Thoracic aorta (tissue), 2 donors: Measurements from ENCODE around the gene TYK2. TPM values are rescaled to one million over a fixed set of nuclear protein-coding genes. Genes with fewer than 3 reads are reported as not detected.

Experiments used
- ATAC-seq: fragments of 150-250 bp; one replicate; pipeline ENCODE4 v1.8.0; 2017; ENCODE audit warnings: low read depth; ENCODE audit not compliant: insufficient number of reproducible peaks, low FRiP score
- DNase-seq: peaks from one replicate; pipeline ENCODE4 v3.0.0-alpha.2; 2020; ENCODE audit warnings: low spot score
- H3K27ac ChIP-seq, 2 donors: fragments of 200-600 bp; sonication (generic); 1 replicate in 1 of 2; 2 replicates in 1 of 2; pipeline ENCODE4 v1.5.1; 2016; ENCODE audit warnings: mild to moderate bottlenecking in 2 of 2, moderate library complexity in 2 of 2
- H3K27me3 ChIP-seq: fragments of 200-600 bp; sonication (generic); replicated peaks from 2 replicates; pipeline ENCODE4 v1.6.0; 2016; ENCODE audit warnings: mild to moderate bottlenecking; ENCODE audit not compliant: insufficient read depth
- H3K36me3 ChIP-seq: fragments of 200-600 bp; sonication (generic); one replicate; pipeline ENCODE4 v1.5.1; 2016
- H3K4me1 ChIP-seq, 2 donors: fragments of 200-600 bp; sonication (generic); 1 replicate in 1 of 2; 2 replicates in 1 of 2; pipeline versions ENCODE4 v1.5.1 to v1.6.0; 2016; ENCODE audit warnings: low read depth in 2 of 2, mild to moderate bottlenecking in 1 of 2; ENCODE audit not compliant: control insufficient read depth in 1 of 2
- H3K4me3 ChIP-seq: fragments of 200-600 bp; sonication (generic); 2 replicates; pipeline ENCODE4 v1.5.1; 2016; ENCODE audit warnings: mild to moderate bottlenecking
- H3K9me3 ChIP-seq: fragments of 200-600 bp; sonication (generic); 2 replicates; pipeline ENCODE4 v1.5.1; 2016
- CTCF ChIP-seq: fragments of 200-600 bp; sonication (generic); IDR thresholded peaks from one replicate; pipeline ENCODE4 v1.5.1; 2019; ENCODE audit warnings: antibody characterized with exemption
- total RNA-seq, 2 donors: library from RNA; depleted of rRNA; stranded (reverse); fragments of >200 nt; gene quantifications; one replicate each; pipeline versions ENCODE4 v1.1.0 to v1.2.3, GENCODE V29; 2016

The TYK2 gene
- total RNA-seq, 2 donors from 2014 or later = 79.3 to 96.7 TPM

GRCh38 chr19:10316229-10317044 lies 63.9 kb downstream of the TYK2 start:
- ATAC-seq (no peak), DNase-seq (no peak)
- H3K9me3 ChIP-seq = no peaks in the 10 kb centered on the region
- peaks cover 4 to 10% of the 10 kb centered on the region in 2 donors for H3K4me1 ChIP-seq
- peak overlapping the region in 1 of 2 donors; percentile 17 for H3K27ac ChIP-seq
- peaks cover 28% of the 10 kb centered on the region for H3K36me3 ChIP-seq
- TF ChIP-seq CTCF = no peak
- peak overlapping the region; percentile 96 for H3K4me3 ChIP-seq
- no peaks in the 10 kb centered on the region for H3K27me3 ChIP-seq

- Histone ChIP-seq H3K9me3 (no peaks in the 10 kb centered on the region), H3K27ac (peak within 1 kb of the TSS; percentile 17 to 33), H3K4me3 (peak within 1 kb of the TSS; percentile 96), H3K4me1 (peaks cover 4 to 10% of the 10 kb centered on the region in 2 donors), H3K27me3 (no peaks in the 10 kb centered on the region), H3K36me3 (peaks cover 23% of the 10 kb centered on the region)
- ATAC-seq (peak; percentile 68), DNase-seq (peak; percentile 54)
- no peak for TF ChIP-seq CTCF
Measured at GRCh38 chr19:10315335-10316214, 64.8 kb downstream of the TYK2 start, which contains the start of gene FDX2. FDX2 (minus strand) TSS chr19:10316015; CDS start chr19:10315996, 19 bp downstream.

- H3K9me3 ChIP-seq = no peaks in the 10 kb centered on the region
- peaks cover 8% of the 10 kb centered on the region for H3K36me3 ChIP-seq
- no peak for TF ChIP-seq CTCF
- H3K4me1 ChIP-seq = no peaks in the 10 kb centered on the region
- no peaks in the 10 kb centered on the region for H3K27me3 ChIP-seq
- no peak within 1 kb of the TSS for H3K4me3 ChIP-seq
- ATAC-seq (no peak), DNase-seq (no peak)
- H3K27ac ChIP-seq = no peak within 1 kb of the TSS
Measured at GRCh38 chr19:10309423-10309822, 70.9 kb downstream of the TYK2 start, which contains the start of gene ZGLP1. ZGLP1 (minus strand) TSS chr19:10309815.

GRCh38 chr19:10306327-10306726 lies 74.0 kb downstream of the TYK2 start:
- Histone ChIP-seq H3K27ac (no peak overlapping the region), H3K4me3 (no peak overlapping the region), H3K9me3 (no peaks in the 10 kb centered on the region), H3K27me3 (no peaks in the 10 kb centered on the region), H3K4me1 (no peaks in the 10 kb centered on the region), H3K36me3 (peaks cover 8% of the 10 kb centered on the region)
- ATAC-seq (no peak), DNase-seq (no peak)
- TF ChIP-seq CTCF = no peak
